NT2/D1 (cell line): ENCODE data around the gene TMPO.
"Not testable (repeated sequence)": the region's sequence is repeated elsewhere in the genome, so short reads cannot be mapped to it uniquely, and the experiment has no call there.

Experiments
- DNase-seq: peaks from one replicate; pipeline ENCODE4 v3.0.0-alpha.2; 2011; ENCODE audit warnings: low read depth, low spot score
- H3K27me3 ChIP-seq: 2 replicates; pipeline ENCODE4 v1.6.0; 2011; ENCODE audit warnings: mild to moderate bottlenecking; ENCODE audit not compliant: insufficient read length, insufficient read depth
- H3K36me3 ChIP-seq: 2 replicates; pipeline ENCODE4 v1.6.1; 2011; ENCODE audit warnings: mild to moderate bottlenecking, low read length, mixed read lengths; ENCODE audit not compliant: insufficient read depth, insufficient read length
- H3K4me1 ChIP-seq: 2 replicates; pipeline ENCODE4 v1.5.1; 2011; ENCODE audit not compliant: insufficient read depth, insufficient read length
- H3K4me3 ChIP-seq: 2 replicates; pipeline ENCODE4 v1.5.1; 2011; ENCODE audit warnings: low read depth; ENCODE audit not compliant: insufficient read length
- H3K9ac ChIP-seq: 2 replicates; pipeline ENCODE4 v1.6.0; 2011; ENCODE audit warnings: low read depth; ENCODE audit not compliant: insufficient read length
- H3K9me3 ChIP-seq: 2 replicates; pipeline ENCODE4 v1.5.1; 2011; ENCODE audit warnings: mild to moderate bottlenecking, low read length; ENCODE audit not compliant: insufficient read depth
- SUZ12 ChIP-seq: IDR thresholded peaks from 2 replicates; pipeline ENCODE4 v1.6.1; 2011; ENCODE audit not compliant: insufficient read length, insufficient read depth; ENCODE audit errors: extremely low read depth
- YY1 ChIP-seq: IDR thresholded peaks from 2 replicates; pipeline ENCODE4 v1.6.1; 2011; ENCODE audit not compliant: insufficient read length, insufficient read depth
- ZNF274 ChIP-seq: IDR thresholded peaks from 2 replicates; pipeline ENCODE4 v1.6.1; 2011; ENCODE audit warnings: mild to moderate bottlenecking, low read depth, low read length

TMPO gene

DNA sequence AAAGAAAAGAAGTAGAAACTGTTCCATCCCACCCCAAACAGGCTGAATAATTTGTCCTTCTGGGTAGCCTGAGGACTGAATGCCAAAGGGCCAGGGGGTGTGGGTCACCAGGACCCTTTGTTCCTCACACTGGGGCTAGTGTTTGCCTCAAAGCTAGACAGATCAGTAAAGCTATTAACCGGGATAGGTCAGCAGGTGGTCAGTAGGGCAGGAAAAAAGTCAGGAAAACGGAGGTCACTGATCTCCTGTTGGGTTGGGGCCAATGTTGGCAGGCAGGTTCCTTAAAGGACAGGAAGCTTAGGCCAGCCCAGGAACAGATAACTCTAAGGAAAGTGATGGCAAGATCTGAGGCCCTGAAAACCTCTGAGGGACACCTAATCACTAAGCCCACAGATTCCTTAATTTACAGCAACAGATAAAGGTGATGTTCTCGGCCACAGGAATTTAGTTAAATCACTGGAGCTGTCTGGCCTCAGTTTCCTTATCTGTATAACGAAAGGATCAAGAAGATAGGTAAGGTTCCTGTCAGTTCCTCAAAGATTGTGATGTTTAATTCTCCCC lies 22.7 kb upstream of the TMPO start:
- H3K4me1 ChIP-seq, result peaks cover 3% of the 10 kb centered on the region
- no peaks in the 10 kb centered on the region for H3K36me3 ChIP-seq
- H3K9ac ChIP-seq, result peak overlapping the region; percentile 28
- no peak overlapping the region for H3K4me3 ChIP-seq
- no peak for TF ChIP-seq ZNF274
- TF ChIP-seq SUZ12, result no peak
- no peak for TF ChIP-seq YY1
- no peaks in the 10 kb centered on the region for H3K27me3 ChIP-seq
- H3K9me3 ChIP-seq, result no peaks in the 10 kb centered on the region
- DNase-seq, result no peak

DNA sequence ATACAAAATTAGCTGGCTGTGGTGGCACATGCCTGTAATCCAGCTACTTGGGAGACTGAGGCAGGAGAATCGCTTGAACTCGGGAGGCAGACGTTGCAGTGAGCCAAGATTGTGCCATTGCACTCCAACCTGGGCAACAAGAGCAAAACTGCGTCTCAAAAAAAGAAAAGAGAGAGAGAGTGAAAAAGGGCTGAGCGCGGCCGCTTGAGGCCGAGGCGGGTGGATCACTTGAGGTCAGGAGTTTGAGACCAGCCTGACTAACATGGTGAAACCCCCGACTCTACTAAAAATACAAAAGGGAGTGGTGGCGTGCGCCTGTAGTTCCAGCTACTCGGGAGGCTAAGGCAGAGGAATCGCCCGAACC lies 14.1 kb upstream of the TMPO start:
- not testable (repeated sequence) for H3K9me3 ChIP-seq, DNase-seq, H3K4me1 ChIP-seq, H3K9ac ChIP-seq, H3K4me3 ChIP-seq, H3K27me3 ChIP-seq, H3K36me3 ChIP-seq

DNA sequence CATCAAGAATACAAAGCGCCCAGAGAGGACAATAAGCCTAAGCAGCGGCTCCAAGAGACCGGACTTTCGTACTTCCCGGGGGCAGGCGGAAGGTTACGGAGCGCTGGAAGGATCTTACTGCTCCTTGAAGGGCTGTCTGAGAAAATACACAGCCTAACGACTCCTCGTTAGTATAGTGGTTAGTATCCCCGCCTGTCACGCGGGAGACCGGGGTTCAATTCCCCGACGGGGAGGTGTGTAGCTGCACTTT lies 12.1 kb upstream of the TMPO start:
- no peaks in the 10 kb centered on the region for H3K27me3 ChIP-seq
- no peak for TF ChIP-seq SUZ12
- TF ChIP-seq YY1, result no peak
- TF ChIP-seq ZNF274, result no peak
- peak overlapping the region; percentile 79 for H3K9ac ChIP-seq
- H3K9me3 ChIP-seq, result no peaks in the 10 kb centered on the region
- H3K36me3 ChIP-seq, result no peaks in the 10 kb centered on the region
- DNase-seq, result peak; percentile 88
- H3K4me3 ChIP-seq, result peak overlapping the region; percentile 61
- no peaks in the 10 kb centered on the region for H3K4me1 ChIP-seq

- H3K36me3 ChIP-seq, result no peaks in the 10 kb centered on the region
- no peaks in the 10 kb centered on the region for H3K27me3 ChIP-seq
- H3K4me3 ChIP-seq, result peak overlapping the region; percentile 61
- no peaks in the 10 kb centered on the region for H3K4me1 ChIP-seq
- no peaks in the 10 kb centered on the region for H3K9me3 ChIP-seq
- TF ChIP-seq ZNF274 (no peak), YY1 (peak; percentile 85)
- peak overlapping the region; percentile 87 for H3K9ac ChIP-seq
- peak; percentile 92 for DNase-seq
Observed at GRCh38 chr12:98503592-98504367, 11.6 kb upstream of the TMPO start.

- Histone ChIP-seq H3K4me1 (no peaks in the 10 kb centered on the region), H3K9me3 (no peaks in the 10 kb centered on the region), H3K36me3 (no peaks in the 10 kb centered on the region), H3K27me3 (no peaks in the 10 kb centered on the region), H3K9ac (peak overlapping the region; percentile 14), H3K4me3 (peak overlapping the region; percentile 61)
- no peak for DNase-seq
- TF ChIP-seq SUZ12, result no peak
- TF ChIP-seq YY1, result no peak
- no peak for TF ChIP-seq ZNF274
Observed at GRCh38 chr12:98504368-98504617, 11.1 kb upstream of the TMPO start.

GRCh38 chr12:98509063-98509462 lies 6.3 kb upstream of the TMPO start:
- TF ChIP-seq YY1 (no peak), SUZ12 (no peak), ZNF274 (no peak)
- no peaks in the 10 kb centered on the region for H3K9me3 ChIP-seq
- DNase-seq, result no peak
- no peaks in the 10 kb centered on the region for H3K27me3 ChIP-seq
- no peak overlapping the region for H3K9ac ChIP-seq
- H3K4me3 ChIP-seq, result no peak overlapping the region
- H3K36me3 ChIP-seq, result no peaks in the 10 kb centered on the region
- H3K4me1 ChIP-seq, result no peaks in the 10 kb centered on the region

GRCh38 chr12:98511806-98512205 lies 3.6 kb upstream of the TMPO start:
- H3K4me3 ChIP-seq, H3K4me1 ChIP-seq, H3K9me3 ChIP-seq, DNase-seq, H3K36me3 ChIP-seq, H3K9ac ChIP-seq, H3K27me3 ChIP-seq: not testable (repeated sequence)
